NCI-H1105 (cell line): Measurements from ENCODE around the gene ACSL1.

Experiments
- DNase-seq: peaks from one replicate; lab custom pipeline; 2025; lab: John Stamatoyannopoulos, UW

The ACSL1 gene

GRCh38 chr4:184713887-184714286 lies 111.9 kb downstream of the ACSL1 start:
- DNase-seq = no peak

- DNase-seq = no peak
Observed at GRCh38 chr4:184712322-184712721, 113.4 kb downstream of the ACSL1 start.

- no peak for DNase-seq
Observed at GRCh38 chr4:184706453-184706852, 119.3 kb downstream of the ACSL1 start.

DNA sequence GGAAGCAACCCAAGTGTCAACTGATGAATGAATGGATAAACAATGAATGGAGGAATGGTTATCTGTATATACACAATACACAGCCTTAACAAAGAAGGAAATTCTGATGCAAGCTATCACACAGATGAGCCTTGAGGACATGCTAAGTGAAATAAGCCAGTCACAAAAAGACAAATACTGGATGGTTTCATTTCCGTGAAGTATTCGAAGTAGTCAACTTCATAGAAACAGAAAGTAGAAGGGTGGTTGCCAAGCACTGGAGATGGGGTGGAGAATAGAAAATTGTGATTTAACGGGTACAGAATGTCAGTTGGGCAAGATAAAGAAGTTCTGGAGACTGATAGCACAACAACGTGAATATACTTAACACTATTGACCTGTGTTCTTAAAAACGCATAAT lies 120.1 kb downstream of the ACSL1 start:
- no peak for DNase-seq
